H1 (cell line): ENCODE results near the gene PEX14. TPM values are rescaled to one million over a fixed set of nuclear protein-coding genes. Genes with fewer than 3 reads are reported as not detected.

Source experiments
- CTCF ChIA-PET: fragments of 300-600 bp; sonication (Branson Sonifier 250); formaldehyde crosslinking; loops from one replicate; lab custom pipeline; 2021; ENCODE audit not compliant: partially characterized antibody; lab: Charles Lee
- POLR2A ChIA-PET: fragments of 300-600 bp; sonication (Branson Sonifier 250); formaldehyde crosslinking; loops from one replicate; lab custom pipeline; 2021; ENCODE audit warnings: inconsistent platforms; ENCODE audit not compliant: partially characterized antibody; lab: Charles Lee
- DNase-seq, 2 experiments: peaks; one replicate each; pipeline versions ENCODE4 v3.0.0 to v3.0.0-alpha.2; 2010 to 2022; ENCODE audit warnings: low spot score in 2 of 2, low read depth in 1 of 2, mixed read lengths in 1 of 2
- FAIRE-seq: peaks from 2 replicates; lab custom pipeline; 2011; peaks lifted over from hg19 to GRCh38; lab: Jason Lieb, UNC
- H2AFZ ChIP-seq: 2 replicates; pipeline ENCODE4 v1.8.1; 2012; ENCODE audit warnings: low read length, inconsistent platforms
- H2AK5ac ChIP-seq: 2 replicates; pipeline ENCODE4 v1.6.1; 2013; ENCODE audit warnings: low read depth, low read length
- H2BK120ac ChIP-seq: replicated peaks from 2 replicates; pipeline ENCODE3; 2013; ENCODE audit warnings: low read depth, low read length, inconsistent platforms
- H2BK12ac ChIP-seq: 2 replicates; pipeline ENCODE4 v1.6.1; 2013; ENCODE audit warnings: low read depth, low read length
- H2BK15ac ChIP-seq: 2 replicates; pipeline ENCODE4 v1.6.1; 2013; ENCODE audit warnings: low read length
- H2BK20ac ChIP-seq: 2 replicates; pipeline ENCODE4 v1.6.1; 2013; ENCODE audit warnings: low read length
- H2BK5ac ChIP-seq: 2 replicates; pipeline ENCODE4 v1.6.1; 2013; ENCODE audit warnings: low read depth, low read length
- H3K14ac ChIP-seq: 2 replicates; pipeline ENCODE4 v1.6.1; 2013; ENCODE audit warnings: inconsistent platforms; ENCODE audit not compliant: insufficient read length
- H3K18ac ChIP-seq: 2 replicates; pipeline ENCODE4 v1.6.1; 2013; ENCODE audit warnings: low read length; ENCODE audit errors: extremely low read depth
- H3K23ac ChIP-seq: 2 replicates; pipeline ENCODE4 v1.6.1; 2013; ENCODE audit warnings: inconsistent platforms; ENCODE audit not compliant: insufficient read length
- H3K23me2 ChIP-seq: 2 replicates; pipeline ENCODE4 v1.6.1; 2013; ENCODE audit warnings: low read depth, low read length
- H3K27ac ChIP-seq: 2 replicates; pipeline ENCODE4 v1.6.1; 2011; ENCODE audit warnings: low read depth, low read length, inconsistent platforms
- H3K27me3 ChIP-seq, 4 experiments: replicated peaks in 1 of 4; 1 replicate in 1 of 4; 2 replicates in 3 of 4; pipeline versions ENCODE4 v1.6.1 to v1.8.1; 2011 to 2013; ENCODE audit warnings: low read length in 3 of 4, mild to moderate bottlenecking in 3 of 4, inconsistent platforms in 2 of 4, mixed read lengths in 2 of 4, moderate library complexity in 1 of 4; ENCODE audit not compliant: control insufficient read depth in 3 of 4, insufficient read depth in 3 of 4; ENCODE audit errors: extremely low read depth in 1 of 4
- H3K36me3 ChIP-seq, 4 experiments: 2 replicates each; pipeline versions ENCODE4 v1.6.1 to v1.8.1; 2011 to 2013; ENCODE audit warnings: mild to moderate bottlenecking in 4 of 4, low read length in 3 of 4, moderate library complexity in 2 of 4, control low read depth in 1 of 4, inconsistent platforms in 1 of 4; ENCODE audit not compliant: insufficient read depth in 4 of 4, control insufficient read depth in 2 of 4
- H3K4ac ChIP-seq: replicated peaks from 2 replicates; pipeline ENCODE3; 2013; ENCODE audit warnings: low read length, low read depth, mixed read lengths, inconsistent platforms; ENCODE audit not compliant: insufficient read length
- H3K4me1 ChIP-seq, 4 experiments: replicated peaks in 1 of 4; 1 replicate in 1 of 4; 2 replicates in 3 of 4; pipeline versions ENCODE4 v1.6.1 to v1.8.1; 2011 to 2013; ENCODE audit warnings: low read length in 3 of 4, inconsistent platforms in 2 of 4, mixed read lengths in 1 of 4; ENCODE audit not compliant: insufficient read depth in 4 of 4, control insufficient read depth in 3 of 4
- H3K4me2 ChIP-seq, 2 experiments: 2 replicates each; pipeline versions ENCODE4 v1.6.1 to v1.8.1; 2011 to 2013; ENCODE audit warnings: low read depth in 2 of 2, low read length in 2 of 2, control low read depth in 1 of 2, inconsistent platforms in 1 of 2, mild to moderate bottlenecking in 1 of 2; ENCODE audit not compliant: insufficient read depth in 1 of 2
- H3K4me3 ChIP-seq, 4 experiments: fragments of 200-600, 300-600 bp in 1 of 4; sonication (generic), shearing (Covaris generic), sonication (Bioruptor Twin) in 1 of 4; 2 replicates each; pipeline versions ENCODE4 v1.5.1 to v1.8.1; 2011 to 2016; ENCODE audit warnings: low read length in 4 of 4, low read depth in 3 of 4, control low read depth in 2 of 4, inconsistent platforms in 2 of 4, mild to moderate bottlenecking in 2 of 4, mixed read lengths in 1 of 4, moderate library complexity in 1 of 4; ENCODE audit not compliant: insufficient read depth in 2 of 4; ENCODE audit errors: extremely low read depth in 1 of 4
- H3K56ac ChIP-seq: replicated peaks from 2 replicates; pipeline ENCODE3; 2013; ENCODE audit warnings: low read depth, mild to moderate bottlenecking, mixed read lengths, low read length, inconsistent platforms; ENCODE audit not compliant: insufficient read length
- H3K79me1 ChIP-seq: 2 replicates; pipeline ENCODE4 v1.6.1; 2013; ENCODE audit warnings: low read depth, low read length, control low read depth
- H3K79me2 ChIP-seq, 2 experiments: 2 replicates each; pipeline versions ENCODE4 v1.6.1 to v1.8.1; 2012 to 2013; ENCODE audit warnings: low read length in 2 of 2, mild to moderate bottlenecking in 2 of 2, inconsistent platforms in 1 of 2; ENCODE audit not compliant: insufficient read depth in 2 of 2, control insufficient read depth in 1 of 2
- H3K9ac ChIP-seq, 4 experiments: replicated peaks in 1 of 4; 1 replicate in 1 of 4; 2 replicates in 3 of 4; pipeline versions ENCODE4 v1.6.1 to v1.8.1; 2011 to 2013; ENCODE audit warnings: low read depth in 3 of 4, low read length in 3 of 4, control low read depth in 2 of 4, mild to moderate bottlenecking in 2 of 4, moderate library complexity in 2 of 4, inconsistent platforms in 1 of 4; ENCODE audit errors: extremely low read depth in 1 of 4
- H3K9me3 ChIP-seq, 2 experiments: 2 replicates each; pipeline versions ENCODE4 v1.6.1 to v1.8.1; 2012 to 2013; ENCODE audit warnings: mild to moderate bottlenecking in 2 of 2, moderate library complexity in 2 of 2, control low read depth in 1 of 2, inconsistent platforms in 1 of 2, low read depth in 1 of 2, low read length in 1 of 2, mixed read lengths in 1 of 2; ENCODE audit not compliant: insufficient read depth in 2 of 2
- H4K20me1 ChIP-seq, 2 experiments: replicated peaks in 1 of 2; 2 replicates each; pipeline versions ENCODE3 to v1.8.1; 2011 to 2013; ENCODE audit warnings: inconsistent platforms in 2 of 2, low read length in 2 of 2, mild to moderate bottlenecking in 1 of 2; ENCODE audit not compliant: insufficient read depth in 2 of 2, control insufficient read depth in 1 of 2
- H4K5ac ChIP-seq: 2 replicates; pipeline ENCODE4 v1.6.1; 2013; ENCODE audit warnings: low read length, low read depth, mixed read lengths, inconsistent platforms; ENCODE audit not compliant: insufficient read length
- H4K8ac ChIP-seq: 2 replicates; pipeline ENCODE4 v1.8.0; 2013; ENCODE audit warnings: mild to moderate bottlenecking, moderate library complexity, low read length, inconsistent platforms; ENCODE audit not compliant: insufficient read depth; ENCODE audit errors: extremely low read depth
- H4K91ac ChIP-seq: replicated peaks from 2 replicates; pipeline ENCODE3; 2013; ENCODE audit warnings: low read length, mixed read lengths, inconsistent platforms; ENCODE audit not compliant: insufficient read length
- ATF2 ChIP-seq: IDR thresholded peaks from 2 replicates; pipeline ENCODE4 v1.6.1; 2012; ENCODE audit warnings: low read length, inconsistent platforms
- CHD1 ChIP-seq: IDR thresholded peaks from 2 replicates; pipeline ENCODE4 v1.6.1; 2012; ENCODE audit warnings: low read depth, low read length, improper control_type of control experiment
- CREB1 ChIP-seq: IDR thresholded peaks from 2 replicates; pipeline ENCODE4 v1.6.1; 2012; ENCODE audit warnings: inconsistent platforms
- EGR1 ChIP-seq: IDR thresholded peaks from 2 replicates; pipeline ENCODE4 v1.6.1; 2011; ENCODE audit warnings: low read depth, low read length, borderline replicate concordance
- GTF2F1 ChIP-seq: IDR thresholded peaks from 2 replicates; pipeline ENCODE4 v1.6.1; 2012; ENCODE audit warnings: low read depth, low read length, improper control_type of control experiment, borderline replicate concordance
- HDAC2 ChIP-seq, 2 experiments: fragments of 300-600 bp in 1 of 2; sonication (generic) in 1 of 2; IDR thresholded peaks; 2 replicates each; pipeline ENCODE4 v1.6.1; 2011 to 2012; ENCODE audit warnings: low read depth in 2 of 2, low read length in 2 of 2, mild to moderate bottlenecking in 2 of 2, moderate library complexity in 2 of 2, borderline replicate concordance in 1 of 2, inconsistent platforms in 1 of 2
- NANOG ChIP-seq: IDR thresholded peaks from 2 replicates; pipeline ENCODE4 v1.6.1; 2011; ENCODE audit warnings: low read length, low read depth, mild to moderate bottlenecking, inconsistent platforms; ENCODE audit not compliant: insufficient read depth, poor library complexity, severe bottlenecking
- SIN3A ChIP-seq, 2 experiments: IDR thresholded peaks in 1 of 2; conservative IDR thresholded peaks in 1 of 2; 2 replicates each; pipeline ENCODE4 v1.6.1; 2011 to 2012; ENCODE audit warnings: low read length in 2 of 2, improper control_type of control experiment in 1 of 2, low read depth in 1 of 2, mild to moderate bottlenecking in 1 of 2
- USF2 ChIP-seq: IDR thresholded peaks from 2 replicates; pipeline ENCODE4 v1.6.1; 2011; ENCODE audit warnings: low read length, improper control_type of control experiment
- WGBS, 2 experiments: shearing (Covaris generic) in 1 of 2; methylation state at CpG; one replicate each; pipeline versions ENCODE4 v1.1.6 to v1.1.7; 2013 to 2015; ENCODE audit warnings: low lambda C conversion rate in 2 of 2, mixed read lengths in 2 of 2, inconsistent platforms in 1 of 2, low coverage in 1 of 2, missing lambda C conversion rate in 1 of 2; ENCODE audit not compliant: insufficient replicate concordance in 2 of 2, insufficient coverage in 1 of 2, insufficient read length in 1 of 2; ENCODE audit errors: extremely low coverage in 1 of 2, missing lambda C conversion rate in 1 of 2; 5-methylcytosine and 5-hydroxymethylcytosine counted together
- polyA plus RNA-seq, 7 experiments: library from polyadenylated mRNA; depleted of rRNA in 3 of 7; stranded (reverse) in 5 of 7; unstranded in 2 of 7; fragments of >200 nt in 5 of 7; fragments of 200-250 nt in 2 of 7; gene quantifications; 1 replicate in 5 of 7; 2 replicates in 1 of 7; 4 replicates in 1 of 7; pipeline versions ENCODE4 v1.2.1 to v1.2.3, GENCODE V29; 2011 to 2013; ENCODE audit warnings: missing spikeins in 2 of 7, mixed read lengths in 2 of 7
- total RNA-seq: library from RNA; stranded (reverse); fragmentation: NEBNext Ultra II Directional; extraction: Animal tissue kit (Norgen Biotek cat#: 25700); gene quantifications from 2 replicates; pipeline ENCODE4 v1.2.1, GENCODE V29; 2021

Gene PEX14
- total and polyA plus RNA-seq, 2 of the 8 experiments (the other 6 are each of a cell fraction or from before 2014, with no cell fraction given): 13.0 to 19.8 TPM

- no peaks in the 10 kb centered on the region for H3K23me2 ChIP-seq
- no peaks in the 10 kb centered on the region for H3K79me2 ChIP-seq
- H3K14ac ChIP-seq: no peak overlapping the region
- no peak overlapping the region for H2AFZ ChIP-seq
- H3K18ac ChIP-seq: no peak overlapping the region
- CTCF ChIA-PET: interaction anchor here (0.7 to 2.0 kb wide), 5 partner anchors 12 to 164 kb away, joined by 3 to 12 read pairs (median 4); no protein-coding TSS in a partner anchor
- no peak overlapping the region for H4K5ac ChIP-seq
- no peak overlapping the region for H2BK120ac ChIP-seq
- H4K20me1 ChIP-seq: peaks cover 0 to 4% of the 10 kb centered on the region in 2 experiments
- no peak overlapping the region for H2BK12ac ChIP-seq
- no peak overlapping the region for H3K4me3 ChIP-seq
- H2BK5ac ChIP-seq: peak overlapping the region; percentile 6; the same call in 1 of the 2 replicates
- H3K4me1 ChIP-seq: peaks cover 0 to 9% (median 5%) of the 10 kb centered on the region in 4 experiments; a peak in 5 of 7 replicates
- H3K9me3 ChIP-seq: no peaks in the 10 kb centered on the region
- FAIRE-seq (no peak), DNase-seq (no peak)
- H3K79me1 ChIP-seq: no peaks in the 10 kb centered on the region
- no peak overlapping the region for H3K9ac ChIP-seq
- peak overlapping the region; percentile 82; the same call in 1 of the 2 replicates for H4K8ac ChIP-seq
- H2BK15ac ChIP-seq: peak overlapping the region; percentile 14; the same call in 1 of the 2 replicates
- no peak overlapping the region for H4K91ac ChIP-seq
- no peak overlapping the region for H3K4me2 ChIP-seq
- H3K56ac ChIP-seq: no peak overlapping the region
- POLR2A ChIA-PET: interaction anchor here (0.6 to 2.5 kb wide), 10 partner anchors 9 to 1454 kb away, joined by 3 to 29 read pairs (median 4); partner anchors contain the start of genes CENPS and PEX14
- H3K23ac ChIP-seq: no peak overlapping the region
- H3K27ac ChIP-seq: no peak overlapping the region
- H2BK20ac ChIP-seq: no peak overlapping the region
- no peak overlapping the region for H2AK5ac ChIP-seq
- H3K4ac ChIP-seq: no peak overlapping the region
- 90% methylated on average over 21 of the region's 21 CpGs; no CpG with 5 or more reads in 1 of the 2 experiments for WGBS, 2 experiments
- H3K36me3 ChIP-seq: no peaks in the 10 kb centered on the region
- no peaks in the 10 kb centered on the region for H3K27me3 ChIP-seq
- no peak for TF ChIP-seq EGR1
- no peak for TF ChIP-seq SIN3A (conservative IDR thresholded peaks at IDR 0.05 in 1 of 2, IDR thresholded peaks at IDR 0.05 in 1 of 2; ENCODE audit: low read depth in 1 of 2, low read length in 2 of 2)
- TF ChIP-seq GTF2F1: no peak
- no peak for TF ChIP-seq NANOG
- TF ChIP-seq ATF2: no peak
- no peak for TF ChIP-seq CREB1
- TF ChIP-seq USF2: no peak
- no peak for TF ChIP-seq HDAC2 (IDR thresholded peaks at IDR 0.05; ENCODE audit: borderline replicate concordance in 1 of 2, low read depth in 2 of 2, low read length in 2 of 2)
- TF ChIP-seq CHD1: no peak
These were observed 24.5 kb upstream of the PEX14 start for GRCh38 chr1:10450156-10450814.
